Stomach (tissue), 9 donors: ENCODE data around the gene FUBP1. TPM values are rescaled to one million over a fixed set of nuclear protein-coding genes. Genes with fewer than 3 reads are reported as not detected.

Experiments used
- DNase-seq, 2 donors: peaks; one replicate each; pipeline versions ENCODE4 v3.0.0 to v3.0.0-alpha.2; 2013 to 2019
- H3K27ac ChIP-seq, 5 donors: fragments of 200-600 bp in 4 of 5; sonication (generic) in 4 of 5; one replicate each; pipeline ENCODE4 v1.5.1; 2013 to 2019; ENCODE audit warnings: mild to moderate bottlenecking in 1 of 5, moderate library complexity in 1 of 5
- H3K27me3 ChIP-seq, 3 donors: fragments of 200-600 bp; sonication (generic); one replicate each; pipeline ENCODE4 v1.5.1; 2017 to 2019; ENCODE audit warnings: mixed run types in 1 of 3
- H3K36me3 ChIP-seq, 4 donors: fragments of 200-600 bp; sonication (generic); 1 replicate in 3 of 4; 2 replicates in 1 of 4; pipeline ENCODE4 v1.5.1; 2016 to 2019
- H3K4me1 ChIP-seq, 4 donors: fragments of 200-600 bp; sonication (generic); one replicate each; pipeline ENCODE4 v1.5.1; 2016 to 2019
- H3K4me3 ChIP-seq, 4 donors: fragments of 200-600 bp; sonication (generic) in 3 of 4; one replicate each; pipeline ENCODE4 v1.5.1; 2016 to 2019; ENCODE audit warnings: mild to moderate bottlenecking in 1 of 4
- H3K9me3 ChIP-seq, 4 donors: fragments of 200-600 bp; sonication (generic); one replicate each; pipeline ENCODE4 v1.5.1; 2016 to 2019
- CTCF ChIP-seq, 7 experiments: fragments of 450-650 bp in 4 of 7; fragments of 200-600 bp in 3 of 7; sonication (generic) in 3 of 7; IDR thresholded peaks; one replicate each; pipeline ENCODE4 v1.5.1; 2016 to 2019; ENCODE audit warnings: antibody characterized with exemption in 7 of 7, control low read depth in 2 of 7, mild to moderate bottlenecking in 1 of 7
- EP300 ChIP-seq: sonication (generic); formaldehyde crosslinking; IDR thresholded peaks from one replicate; pipeline ENCODE4 v1.6.1; 2017; ENCODE audit warnings: antibody characterized with exemption
- POLR2A ChIP-seq, 4 donors: fragments of 450-650 bp; IDR thresholded peaks; one replicate each; pipeline ENCODE4 v1.6.1; 2016; ENCODE audit warnings: antibody characterized with exemption in 4 of 4, control low read depth in 2 of 4, mild to moderate bottlenecking in 1 of 4, moderate library complexity in 1 of 4
- POLR2AphosphoS5 ChIP-seq, 3 donors: sonication (generic); formaldehyde crosslinking; IDR thresholded peaks; one replicate each; pipeline ENCODE4 v1.6.1; 2016; ENCODE audit warnings: antibody characterized with exemption in 3 of 3
- WGBS, 5 donors: extraction: QIAGEN DNeasy Blood & Tissue Kit in 3 of 5; methylation state at CpG; one replicate each; pipeline versions ENCODE4 v1.1.5 to v1.1.7; 2013 to 2018; 5-methylcytosine and 5-hydroxymethylcytosine counted together
- intact Hi-C: fragments of 100-400 bp; cut with DNase I; formaldehyde crosslinking; loops from one replicate; pipeline ENCODE4 v1.15.1; 2023; ENCODE audit warnings: low total_unique reads
- polyA plus RNA-seq, 3 donors: library from polyadenylated mRNA; stranded (reverse); fragments of 200-250 nt; gene quantifications; one replicate each; pipeline ENCODE4 v1.2.3, GENCODE V29; 2013
- small RNA-seq, 4 donors: library from RNA; depleted of rRNA; stranded (forward); fragments of <200 nt; gene quantifications; one replicate each; pipeline ENCODE3, GENCODE V24; 2016
- total RNA-seq, 5 donors: library from RNA; depleted of rRNA; stranded (reverse); fragments of >200 nt; gene quantifications; one replicate each; pipeline versions ENCODE4 v1.1.0 to v1.2.3, GENCODE V29; 2014 to 2016
- donor health status: healthy with polysubstance abuse.
- donor health status: Bipolar disorder and iron deficiency.
- donor health status: healthy.

FUBP1 gene
- total and polyA plus RNA-seq, 8 donors: 25.6 to 394 (median 54.4) TPM

DNA sequence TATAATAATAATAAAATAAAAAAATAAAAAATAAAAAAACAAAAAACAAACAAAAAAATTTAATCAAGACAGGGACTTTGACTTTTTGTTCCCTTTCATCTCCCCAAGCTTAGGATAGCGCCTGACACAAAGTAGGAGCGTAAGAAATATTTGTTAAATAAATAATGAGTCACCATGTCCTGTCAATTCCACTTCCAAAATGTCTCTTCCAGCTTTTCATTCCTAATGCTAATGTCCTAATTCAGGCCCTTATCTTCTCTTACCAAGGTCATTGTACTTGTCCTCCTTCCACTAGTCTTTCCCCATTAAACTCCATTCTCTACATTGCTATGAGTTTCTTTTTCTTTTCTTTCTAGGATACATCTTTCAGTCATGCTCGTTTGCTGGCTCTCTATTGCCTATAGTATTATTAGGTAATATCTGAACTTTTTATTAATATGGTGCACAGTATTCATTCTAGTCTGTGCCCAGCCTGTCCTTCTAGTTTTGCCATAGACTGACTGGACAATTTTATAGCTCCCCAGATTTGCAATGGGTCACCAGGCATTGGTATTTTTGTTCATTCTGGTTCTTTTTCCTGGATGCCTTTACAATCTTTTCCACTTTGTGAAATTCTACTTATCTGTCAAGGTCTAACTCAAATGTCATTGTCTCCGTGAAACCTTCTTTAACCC is 79.1 kb downstream of the FUBP1 start:
- peaks cover 0 to 22% (median 11%) of the 10 kb centered on the region in 4 donors for H3K4me1 ChIP-seq
- H3K9me3 ChIP-seq: no peaks in the 10 kb centered on the region
- TF ChIP-seq POLR2A (IDR thresholded peaks at IDR 0.05) (no peak), POLR2AphosphoS5 (IDR thresholded peaks at IDR 0.05) (no peak), EP300 (no peak), CTCF (IDR thresholded peaks at IDR 0.05) (no peak)
- no peaks in the 10 kb centered on the region for H3K27me3 ChIP-seq
- H3K36me3 ChIP-seq: no peaks in the 10 kb centered on the region
- WGBS, 5 donors: 54 to 73% (median 67%) methylated on average over 4 of the region's 4 CpGs
- peak overlapping the region in 1 of 5 donors; percentile 9 for H3K27ac ChIP-seq
- no peak for DNase-seq
- intact Hi-C loops: no loop called here
- peak overlapping the region in 1 of 4 donors; percentile 3 for H3K4me3 ChIP-seq

Small RNAs within 50 kb of the gene (small RNA-seq; reads per million reads assigned to genes)
- 0 to 0.15 (median 0) reads per million in 4 donors for gene AC103591.3

Other genes with a start within 250 kb of the FUBP1 start
- 100 to 1,000 TPM in 2 of 5 donors, 10 to 100 TPM in 3; 51.8 to 174 (median 89.3) TPM for gene USP33, start 219.2 kb downstream of the FUBP1 start, total RNA-seq
- 10 to 100 TPM; 17.3 to 19.1 (median 17.4) TPM for gene USP33, start 219.2 kb downstream of the FUBP1 start, polyA plus RNA-seq
- gene MIGA1, start 199.4 kb downstream of the FUBP1 start, total RNA-seq: 10 to 100 TPM in 3 of 5 donors, 1 to 10 TPM in 2; 6.4 to 40.6 (median 23.9) TPM
- 1 to 10 TPM; 1.6 to 3.1 (median 2.2) TPM for gene MIGA1, start 199.4 kb downstream of the FUBP1 start, polyA plus RNA-seq
- gene NEXN, start 90.4 kb downstream of the FUBP1 start, total RNA-seq: 10 to 100 TPM; 26.6 to 64.3 (median 45.9) TPM
- gene NEXN, start 90.4 kb downstream of the FUBP1 start, polyA plus RNA-seq: 10 to 100 TPM; 12.7 to 18.7 (median 15.5) TPM
- gene DNAJB4, start 25.9 kb upstream of the FUBP1 start, total RNA-seq: 10 to 100 TPM in 4 of 5 donors, 1 to 10 TPM in 1; 7.2 to 65.7 (median 19.2) TPM
- gene DNAJB4, start 25.9 kb upstream of the FUBP1 start, polyA plus RNA-seq: 10 to 100 TPM in 2 of 3 donors, 1 to 10 TPM in 1; 7.3 to 13.1 (median 12.3) TPM
- 10 to 100 TPM in 1 of 5 donors, 1 to 10 TPM in 4; 2.3 to 23.8 (median 8.4) TPM for gene GIPC2, start 66.9 kb upstream of the FUBP1 start, total RNA-seq
- gene GIPC2, start 66.9 kb upstream of the FUBP1 start, polyA plus RNA-seq: 1 to 10 TPM; 4.0 to 5.8 (median 4.6) TPM